H9 (cell line): ENCODE measurements around the gene FAM110C. TPM values are rescaled to one million over a fixed set of nuclear protein-coding genes. Genes with fewer than 3 reads are reported as not detected.

Experiments
- DNase-seq: peaks from one replicate; pipeline ENCODE4 v3.0.0-alpha.2; 2017
- H2AFZ ChIP-seq: one replicate; pipeline ENCODE4 v1.6.1; 2013; ENCODE audit warnings: mild to moderate bottlenecking, low read length, control low read depth, moderate library complexity
- H2AK5ac ChIP-seq: 2 replicates; pipeline ENCODE4 v1.6.1; 2013; ENCODE audit warnings: low read length, control low read depth, mixed read lengths; ENCODE audit not compliant: insufficient read length
- H2BK120ac ChIP-seq: one replicate; pipeline ENCODE4 v1.6.1; 2013; ENCODE audit warnings: low read depth, mild to moderate bottlenecking, low read length, control low read depth, inconsistent platforms; ENCODE audit not compliant: poor library complexity, severe bottlenecking
- H2BK12ac ChIP-seq: 2 replicates; pipeline ENCODE4 v1.6.1; 2013; ENCODE audit warnings: low read length, control low read depth, mixed read lengths, low read depth; ENCODE audit not compliant: insufficient read length
- H2BK15ac ChIP-seq: 2 replicates; pipeline ENCODE4 v1.6.1; 2013; ENCODE audit warnings: low read depth, low read length, control low read depth
- H2BK20ac ChIP-seq: one replicate; pipeline ENCODE4 v1.6.1; 2013; ENCODE audit warnings: low read depth, mild to moderate bottlenecking, low read length, control low read depth, inconsistent platforms; ENCODE audit not compliant: poor library complexity, severe bottlenecking
- H2BK5ac ChIP-seq: 2 replicates; pipeline ENCODE4 v1.6.1; 2013; ENCODE audit warnings: low read length, control low read depth, mixed read lengths; ENCODE audit not compliant: insufficient read length
- H3K14ac ChIP-seq: 2 replicates; pipeline ENCODE4 v1.6.1; 2013; ENCODE audit warnings: low read length, control low read depth; ENCODE audit not compliant: insufficient read depth
- H3K18ac ChIP-seq: 2 replicates; pipeline ENCODE4 v1.6.1; 2013; ENCODE audit warnings: low read depth, mild to moderate bottlenecking, mixed read lengths, low read length, control low read depth; ENCODE audit not compliant: insufficient read length
- H3K23ac ChIP-seq: 2 replicates; pipeline ENCODE4 v1.6.1; 2013; ENCODE audit warnings: low read length, control low read depth, mixed read lengths, low read depth; ENCODE audit not compliant: insufficient read length
- H3K23me2 ChIP-seq: 2 replicates; pipeline ENCODE4 v1.6.1; 2013; ENCODE audit warnings: low read depth, mild to moderate bottlenecking, mixed read lengths, low read length, control low read depth; ENCODE audit not compliant: insufficient read length, poor library complexity, severe bottlenecking
- H3K27ac ChIP-seq: 2 replicates; pipeline ENCODE4 v1.5.1; 2013; ENCODE audit warnings: low read length, control low read depth, mixed read lengths, low read depth; ENCODE audit not compliant: insufficient read length
- H3K27me3 ChIP-seq: 2 replicates; pipeline ENCODE4 v1.6.1; 2013; ENCODE audit warnings: low read length, control low read depth, inconsistent platforms; ENCODE audit not compliant: insufficient read depth
- H3K4ac ChIP-seq: 2 replicates; pipeline ENCODE4 v1.6.1; 2013; ENCODE audit warnings: low read depth, mild to moderate bottlenecking, control low read depth, inconsistent platforms, low read length, moderate library complexity
- H3K4me1 ChIP-seq: 2 replicates; pipeline ENCODE4 v1.6.1; 2013; ENCODE audit warnings: low read length, control low read depth, inconsistent platforms; ENCODE audit not compliant: insufficient read depth
- H3K4me2 ChIP-seq: 2 replicates; pipeline ENCODE4 v1.6.1; 2013; ENCODE audit warnings: low read length, control low read depth, mixed read lengths; ENCODE audit not compliant: insufficient read length, insufficient read depth
- H3K56ac ChIP-seq: 2 replicates; pipeline ENCODE4 v1.6.1; 2013; ENCODE audit warnings: low read depth, mild to moderate bottlenecking, mixed read lengths, low read length, control low read depth; ENCODE audit not compliant: insufficient read length
- H3K79me1 ChIP-seq: 2 replicates; pipeline ENCODE4 v1.6.1; 2013; ENCODE audit warnings: low read depth, mild to moderate bottlenecking, moderate library complexity, low read length, control low read depth, inconsistent platforms; ENCODE audit not compliant: insufficient read depth, poor library complexity, severe bottlenecking
- H3K79me2 ChIP-seq: 2 replicates; pipeline ENCODE4 v1.6.1; 2013; ENCODE audit warnings: low read length, control low read depth, inconsistent platforms; ENCODE audit not compliant: insufficient read depth
- H3K9ac ChIP-seq: 2 replicates; pipeline ENCODE4 v1.6.1; 2013; ENCODE audit warnings: low read length, control low read depth, mixed read lengths; ENCODE audit not compliant: insufficient read length; ENCODE audit errors: extremely low read depth
- H3K9me3 ChIP-seq: one replicate; pipeline ENCODE4 v1.6.1; 2013; ENCODE audit warnings: low read depth, low read length, inconsistent platforms; ENCODE audit not compliant: control insufficient read depth
- H3T11ph ChIP-seq: one replicate; pipeline ENCODE4 v1.6.1; 2013; ENCODE audit warnings: mild to moderate bottlenecking, low read length, control low read depth, inconsistent platforms
- H4K20me1 ChIP-seq: one replicate; pipeline ENCODE4 v1.6.1; 2013; ENCODE audit not compliant: control insufficient read depth, insufficient read length, insufficient read depth
- H4K5ac ChIP-seq: 2 replicates; pipeline ENCODE4 v1.6.1; 2013; ENCODE audit warnings: low read depth, mild to moderate bottlenecking, mixed read lengths, low read length, control low read depth; ENCODE audit not compliant: insufficient read length
- H4K8ac ChIP-seq: replicated peaks from 2 replicates; pipeline ENCODE4 v1.6.1; 2013; ENCODE audit warnings: low read length, control low read depth, mixed read lengths, low read depth; ENCODE audit not compliant: insufficient read length
- H4K91ac ChIP-seq: 2 replicates; pipeline ENCODE4 v1.6.1; 2013; ENCODE audit warnings: low read depth, mild to moderate bottlenecking, moderate library complexity, mixed read lengths, low read length, control low read depth; ENCODE audit not compliant: insufficient read length
- H3K27ac Mint-ChIP-seq, 3 experiments: 2 replicates in 2 of 3; 3 replicates in 1 of 3; pipeline ENCODE4 v1.8.0; 2020 to 2021; ENCODE audit warnings: mixed read lengths in 3 of 3, mild to moderate bottlenecking in 1 of 3, moderate library complexity in 1 of 3
- H3K27me3 Mint-ChIP-seq: 2 replicates; pipeline ENCODE4 v1.8.0; 2021; ENCODE audit warnings: low read depth, mild to moderate bottlenecking, moderate library complexity, mixed read lengths
- H3K36me3 Mint-ChIP-seq, 3 experiments: 2 replicates in 2 of 3; 3 replicates in 1 of 3; pipeline ENCODE4 v1.8.0; 2020 to 2021; ENCODE audit warnings: low read depth in 3 of 3, mixed read lengths in 3 of 3; ENCODE audit not compliant: insufficient read depth in 1 of 3
- H3K4me1 Mint-ChIP-seq, 2 experiments: 2 replicates each; pipeline ENCODE4 v1.8.0; 2020; ENCODE audit warnings: mixed read lengths in 2 of 2
- H3K4me3 Mint-ChIP-seq, 2 experiments: 2 replicates in 1 of 2; 3 replicates in 1 of 2; pipeline ENCODE4 v1.8.0; 2020 to 2021; ENCODE audit warnings: mild to moderate bottlenecking in 2 of 2, mixed read lengths in 2 of 2, moderate library complexity in 1 of 2
- H3K9me3 Mint-ChIP-seq, 2 experiments: 2 replicates in 1 of 2; 3 replicates in 1 of 2; pipeline ENCODE4 v1.8.0; 2020; ENCODE audit warnings: mild to moderate bottlenecking in 2 of 2, mixed read lengths in 2 of 2, moderate library complexity in 1 of 2
- WGBS: extraction: QIAGEN DNeasy Blood & Tissue Kit; methylation state at CpG from one replicate; pipeline ENCODE4 v1.1.7; 2013; ENCODE audit warnings: missing lambda C conversion rate, low lambda C conversion rate, mixed read lengths; ENCODE audit not compliant: insufficient read length; ENCODE audit errors: extremely low coverage; 5-methylcytosine and 5-hydroxymethylcytosine counted together
- total RNA-seq: library from RNA; stranded (reverse); gene quantifications from 2 replicates; pipeline ENCODE4 v1.2.1, GENCODE V29; 2021
- TF ChIP-seq, protein P1 (sequence below): fragments of 200-600 bp; sonication (generic); conservative IDR thresholded peaks from 3 replicates; pipeline ENCODE4 v1.8.0; 2021; ENCODE audit warnings: antibody characterized with exemption, mild to moderate bottlenecking

FAM110C gene
- total RNA-seq, 1 experiment from 2014 or later = 3.4 TPM

DNA sequence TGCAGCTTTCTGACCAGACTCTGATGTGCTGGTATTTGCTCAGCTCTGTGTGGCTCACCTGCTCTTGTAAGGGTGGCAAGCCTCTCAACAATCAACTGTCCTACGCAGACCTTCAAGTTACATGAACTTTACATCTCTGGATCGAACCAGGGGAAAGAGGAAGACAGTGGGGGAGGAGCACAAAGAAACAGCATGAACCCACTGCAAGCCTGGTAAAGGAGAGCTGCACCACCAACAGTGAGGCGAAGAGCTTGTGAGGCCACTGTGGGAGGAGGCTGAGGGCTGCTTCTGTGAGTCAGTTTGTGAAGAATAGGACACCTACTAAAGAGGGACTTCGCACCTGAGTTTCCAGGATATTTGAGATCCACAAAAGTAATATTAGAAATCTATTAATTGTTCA, 18.8 kb upstream of the FAM110C start:
- H3K79me2 ChIP-seq = no peaks in the 10 kb centered on the region
- no peak overlapping the region for H2BK5ac ChIP-seq
- no peak overlapping the region for H3T11ph ChIP-seq
- TF ChIP-seq, protein P1, sequence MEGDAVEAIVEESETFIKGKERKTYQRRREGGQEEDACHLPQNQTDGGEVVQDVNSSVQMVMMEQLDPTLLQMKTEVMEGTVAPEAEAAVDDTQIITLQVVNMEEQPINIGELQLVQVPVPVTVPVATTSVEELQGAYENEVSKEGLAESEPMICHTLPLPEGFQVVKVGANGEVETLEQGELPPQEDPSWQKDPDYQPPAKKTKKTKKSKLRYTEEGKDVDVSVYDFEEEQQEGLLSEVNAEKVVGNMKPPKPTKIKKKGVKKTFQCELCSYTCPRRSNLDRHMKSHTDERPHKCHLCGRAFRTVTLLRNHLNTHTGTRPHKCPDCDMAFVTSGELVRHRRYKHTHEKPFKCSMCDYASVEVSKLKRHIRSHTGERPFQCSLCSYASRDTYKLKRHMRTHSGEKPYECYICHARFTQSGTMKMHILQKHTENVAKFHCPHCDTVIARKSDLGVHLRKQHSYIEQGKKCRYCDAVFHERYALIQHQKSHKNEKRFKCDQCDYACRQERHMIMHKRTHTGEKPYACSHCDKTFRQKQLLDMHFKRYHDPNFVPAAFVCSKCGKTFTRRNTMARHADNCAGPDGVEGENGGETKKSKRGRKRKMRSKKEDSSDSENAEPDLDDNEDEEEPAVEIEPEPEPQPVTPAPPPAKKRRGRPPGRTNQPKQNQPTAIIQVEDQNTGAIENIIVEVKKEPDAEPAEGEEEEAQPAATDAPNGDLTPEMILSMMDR = no peak
- Mint-ChIP-seq H3K36me3 (no peaks in the 10 kb centered on the region), H3K27me3 (peaks cover 6% of the 10 kb centered on the region; the same call in 1 of the 2 replicates), H3K9me3 (no peaks in the 10 kb centered on the region; a peak in 2 of 5 replicates), H3K27ac (peak overlapping the region; percentile 57 to 74 (median 58); a peak in 2 of 7 replicates), H3K4me3 (no peak overlapping the region), H3K4me1 (peaks cover 23 to 25% of the 10 kb centered on the region in 2 experiments)
- no peak overlapping the region for H4K5ac ChIP-seq
- H3K27me3 ChIP-seq = no peaks in the 10 kb centered on the region
- no peak overlapping the region for H3K23ac ChIP-seq
- no peak overlapping the region; the same call in 1 of the 2 replicates for H3K14ac ChIP-seq
- H2BK15ac ChIP-seq = no peak overlapping the region
- H2BK12ac ChIP-seq = no peak overlapping the region
- no peak overlapping the region for H2BK20ac ChIP-seq
- H3K9me3 ChIP-seq = no peaks in the 10 kb centered on the region
- H3K56ac ChIP-seq = no peak overlapping the region
- H3K4me2 ChIP-seq = no peak overlapping the region
- no peaks in the 10 kb centered on the region for H4K20me1 ChIP-seq
- H3K23me2 ChIP-seq = no peaks in the 10 kb centered on the region
- no peak overlapping the region for H2AK5ac ChIP-seq
- H4K91ac ChIP-seq = no peak overlapping the region
- peak overlapping the region; percentile 82 for H2AFZ ChIP-seq
- no peak overlapping the region for H3K27ac ChIP-seq
- no peak overlapping the region for H3K4ac ChIP-seq
- no peak overlapping the region for H2BK120ac ChIP-seq
- H3K18ac ChIP-seq = no peak overlapping the region
- no peak overlapping the region for H3K9ac ChIP-seq
- H3K4me1 ChIP-seq = peaks cover 4% of the 10 kb centered on the region; the same call in 1 of the 2 replicates
- no CpG with 5 or more reads among the region's 4 CpGs for WGBS
- H3K79me1 ChIP-seq = no peaks in the 10 kb centered on the region
- no peak overlapping the region for H4K8ac ChIP-seq
- peak; percentile 44 for DNase-seq
